ENCODE results near the gene ATF6B.

DNA sequence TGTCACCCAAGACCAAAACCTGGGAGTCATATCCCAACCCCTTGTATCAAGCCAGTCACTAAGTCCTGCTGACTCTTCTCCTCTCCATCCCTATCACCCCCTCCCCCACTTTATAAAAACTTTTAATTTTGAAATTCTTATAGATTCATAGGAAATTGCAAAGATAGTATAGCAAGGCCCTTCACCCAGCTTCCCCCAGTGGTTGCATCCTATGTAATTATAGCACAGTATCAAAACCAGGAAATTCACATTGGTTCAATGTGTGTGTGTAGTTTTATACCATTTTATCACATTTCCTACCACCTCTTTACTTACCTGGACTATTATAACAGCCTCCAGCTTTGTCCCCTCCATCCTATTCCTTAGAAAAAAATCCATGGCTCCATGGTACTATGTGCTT is 30.0 kb upstream of the ATF6B start:
- TF ChIP-seq, protein P1, sequence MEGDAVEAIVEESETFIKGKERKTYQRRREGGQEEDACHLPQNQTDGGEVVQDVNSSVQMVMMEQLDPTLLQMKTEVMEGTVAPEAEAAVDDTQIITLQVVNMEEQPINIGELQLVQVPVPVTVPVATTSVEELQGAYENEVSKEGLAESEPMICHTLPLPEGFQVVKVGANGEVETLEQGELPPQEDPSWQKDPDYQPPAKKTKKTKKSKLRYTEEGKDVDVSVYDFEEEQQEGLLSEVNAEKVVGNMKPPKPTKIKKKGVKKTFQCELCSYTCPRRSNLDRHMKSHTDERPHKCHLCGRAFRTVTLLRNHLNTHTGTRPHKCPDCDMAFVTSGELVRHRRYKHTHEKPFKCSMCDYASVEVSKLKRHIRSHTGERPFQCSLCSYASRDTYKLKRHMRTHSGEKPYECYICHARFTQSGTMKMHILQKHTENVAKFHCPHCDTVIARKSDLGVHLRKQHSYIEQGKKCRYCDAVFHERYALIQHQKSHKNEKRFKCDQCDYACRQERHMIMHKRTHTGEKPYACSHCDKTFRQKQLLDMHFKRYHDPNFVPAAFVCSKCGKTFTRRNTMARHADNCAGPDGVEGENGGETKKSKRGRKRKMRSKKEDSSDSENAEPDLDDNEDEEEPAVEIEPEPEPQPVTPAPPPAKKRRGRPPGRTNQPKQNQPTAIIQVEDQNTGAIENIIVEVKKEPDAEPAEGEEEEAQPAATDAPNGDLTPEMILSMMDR (IDR thresholded peaks at IDR 0.05), result no peak
- no peak for TF ChIP-seq POLR2A (IDR thresholded peaks at IDR 0.05)

Measured in lower leg skin (tissue), 3 donors.